Measurements from ENCODE around the gene SLC22A12.

DNA sequence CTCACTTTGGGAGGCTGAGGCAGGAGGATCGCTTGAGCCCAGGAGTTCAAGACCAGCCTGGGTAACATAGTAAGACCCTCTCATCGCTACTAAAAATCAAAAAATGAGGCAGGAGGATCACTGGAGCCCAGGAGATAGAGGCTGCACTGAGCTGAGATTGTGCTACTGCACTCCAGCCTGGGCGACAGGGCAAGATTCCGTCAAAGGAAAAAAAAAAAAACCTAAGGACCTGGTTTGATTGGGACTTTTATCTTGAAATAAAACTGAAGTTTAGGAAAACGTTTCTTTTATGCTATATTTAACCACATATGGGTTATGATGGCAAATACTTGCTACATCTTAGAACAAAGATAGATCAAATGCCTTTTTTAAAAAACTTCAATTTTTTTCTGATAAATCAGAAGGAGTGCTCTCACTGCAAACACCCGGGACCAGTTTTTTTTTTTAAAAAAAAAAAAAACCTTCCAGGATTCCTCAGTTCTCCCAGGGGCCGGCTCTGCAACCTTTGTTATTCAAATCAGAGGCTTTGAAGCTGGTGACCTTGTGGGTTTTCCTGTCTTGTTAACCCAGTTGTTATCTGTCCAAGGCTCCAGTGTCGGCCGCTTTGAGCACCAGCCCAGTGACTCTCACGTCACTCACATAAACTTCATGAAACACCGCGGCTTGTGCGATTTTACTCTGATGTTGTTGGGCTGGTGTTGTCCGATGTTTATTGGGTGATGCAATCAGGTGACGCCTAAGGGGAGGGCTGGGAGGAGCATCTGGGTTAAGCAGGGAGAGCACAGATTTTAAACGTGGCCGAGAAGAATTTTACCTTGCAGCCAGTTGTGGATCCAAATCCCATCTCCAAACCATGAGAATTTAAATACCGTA is 24.7 kb upstream of the SLC22A12 start:
- TF ChIP-seq, protein P1, sequence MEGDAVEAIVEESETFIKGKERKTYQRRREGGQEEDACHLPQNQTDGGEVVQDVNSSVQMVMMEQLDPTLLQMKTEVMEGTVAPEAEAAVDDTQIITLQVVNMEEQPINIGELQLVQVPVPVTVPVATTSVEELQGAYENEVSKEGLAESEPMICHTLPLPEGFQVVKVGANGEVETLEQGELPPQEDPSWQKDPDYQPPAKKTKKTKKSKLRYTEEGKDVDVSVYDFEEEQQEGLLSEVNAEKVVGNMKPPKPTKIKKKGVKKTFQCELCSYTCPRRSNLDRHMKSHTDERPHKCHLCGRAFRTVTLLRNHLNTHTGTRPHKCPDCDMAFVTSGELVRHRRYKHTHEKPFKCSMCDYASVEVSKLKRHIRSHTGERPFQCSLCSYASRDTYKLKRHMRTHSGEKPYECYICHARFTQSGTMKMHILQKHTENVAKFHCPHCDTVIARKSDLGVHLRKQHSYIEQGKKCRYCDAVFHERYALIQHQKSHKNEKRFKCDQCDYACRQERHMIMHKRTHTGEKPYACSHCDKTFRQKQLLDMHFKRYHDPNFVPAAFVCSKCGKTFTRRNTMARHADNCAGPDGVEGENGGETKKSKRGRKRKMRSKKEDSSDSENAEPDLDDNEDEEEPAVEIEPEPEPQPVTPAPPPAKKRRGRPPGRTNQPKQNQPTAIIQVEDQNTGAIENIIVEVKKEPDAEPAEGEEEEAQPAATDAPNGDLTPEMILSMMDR (IDR thresholded peaks at IDR 0.05; ENCODE audit: low read depth, low read length), result no peak
- no peak for TF ChIP-seq POLR2A (IDR thresholded peaks at IDR 0.05; ENCODE audit: extremely low read depth, insufficient read length)

Measured in NB4 (cell line).